Hematopoietic multipotent progenitor cell treated with erythropoietin and hydrocortisone succinate and interleukin-3 and kit ligand, for 4 days (in vitro differentiated cells): ENCODE measurements around the gene PRAMEF5.
"Not testable (repeated sequence)": the region's sequence is repeated elsewhere in the genome, so short reads cannot be mapped to it uniquely, and the experiment has no call there.

Source experiments
- DNase-seq: peaks from one replicate; pipeline ENCODE4 v3.0.0-alpha.2; 2015

The PRAMEF5 gene

GRCh38 chr1:13279617-13280016, 25.6 kb downstream of the PRAMEF5 start:
- not testable (repeated sequence) for DNase-seq

- not testable (repeated sequence) for DNase-seq
Measured at GRCh38 chr1:13285037-13285436, 31.0 kb downstream of the PRAMEF5 start, which contains the start of gene PRAMEF8. Gene PRAMEF8 (minus strand): TSS chr1:13285137. CDS start chr1:13284091, 1,046 bp downstream.

GRCh38 chr1:13289030-13289429, 35.0 kb downstream of the PRAMEF5 start:
- not testable (repeated sequence) for DNase-seq

GRCh38 chr1:13297216-13297931, 43.4 kb downstream of the PRAMEF5 start:
- not testable (repeated sequence) for DNase-seq

GRCh38 chr1:13298699-13299098, 44.7 kb downstream of the PRAMEF5 start:
- not testable (repeated sequence) for DNase-seq

GRCh38 chr1:13302197-13302596, 48.2 kb downstream of the PRAMEF5 start:
- not testable (repeated sequence) for DNase-seq

GRCh38 chr1:13303239-13303638, 49.2 kb downstream of the PRAMEF5 start, which contains the start of gene PRAMEF33:
Gene PRAMEF33 (plus strand): TSS chr1:13303539. CDS start chr1:13305955, 2,416 bp downstream.
- DNase-seq, result not testable (repeated sequence)
